Ovary (tissue), 3 donors: ENCODE results near the gene GALNT8.

ENCODE experiments used
- EP300 ChIP-seq: sonication (generic); formaldehyde crosslinking; IDR thresholded peaks from one replicate; pipeline ENCODE4 v1.6.1; 2017; ENCODE audit warnings: antibody characterized with exemption
- POLR2A ChIP-seq: fragments of 450-650 bp; IDR thresholded peaks from one replicate; pipeline ENCODE4 v1.6.1; 2017; ENCODE audit warnings: antibody characterized with exemption, mild to moderate bottlenecking, moderate library complexity
- TF ChIP-seq, protein P1 (sequence below), 3 donors: fragments of 450-650 bp in 2 of 3; fragments of 200-600 bp in 1 of 3; IDR thresholded peaks; one replicate each; pipeline versions ENCODE4 v1.5.1 to v1.8.0; 2016 to 2022; ENCODE audit warnings: antibody characterized with exemption in 3 of 3, mild to moderate bottlenecking in 1 of 3
- donor health status: DM: no; HTN: no; CAD: no.

DNA sequence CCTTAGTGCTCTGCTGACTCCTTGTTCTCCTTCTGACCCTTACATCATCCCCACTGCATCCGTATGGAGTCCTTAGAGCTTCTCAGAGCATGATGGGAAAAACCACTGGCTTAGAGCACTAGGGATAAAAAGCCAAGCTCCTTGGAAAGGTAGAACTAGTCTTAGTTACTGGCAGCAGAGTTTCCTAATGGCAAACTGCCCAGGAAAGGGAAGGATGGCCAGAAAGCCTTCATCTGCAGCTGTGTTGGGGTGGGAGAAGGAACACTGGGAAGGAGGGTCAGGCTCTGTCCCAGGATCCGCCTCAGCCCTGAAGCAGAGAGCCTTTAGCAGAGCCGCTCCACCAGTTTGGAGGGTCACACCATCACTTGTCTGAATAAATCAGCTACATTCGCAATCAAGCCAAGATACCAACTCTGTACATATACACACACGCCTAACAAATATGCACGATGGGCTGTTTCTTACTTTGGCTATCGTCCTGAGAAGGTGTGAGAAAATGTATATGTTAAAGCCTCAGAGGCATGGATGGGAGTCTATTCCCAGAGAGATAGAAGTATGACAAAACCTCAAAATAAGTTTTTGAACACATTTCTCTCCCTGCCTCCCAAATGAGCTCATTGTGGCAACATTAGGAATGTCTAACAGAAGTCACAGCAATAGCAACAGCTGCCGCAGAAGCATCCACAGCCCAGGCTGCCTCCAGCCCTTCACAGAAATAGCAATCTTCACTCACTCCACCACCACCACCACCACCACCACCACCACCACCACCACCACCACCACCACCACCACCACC lies 18.6 kb upstream of the GALNT8 start:
- TF ChIP-seq, protein P1, sequence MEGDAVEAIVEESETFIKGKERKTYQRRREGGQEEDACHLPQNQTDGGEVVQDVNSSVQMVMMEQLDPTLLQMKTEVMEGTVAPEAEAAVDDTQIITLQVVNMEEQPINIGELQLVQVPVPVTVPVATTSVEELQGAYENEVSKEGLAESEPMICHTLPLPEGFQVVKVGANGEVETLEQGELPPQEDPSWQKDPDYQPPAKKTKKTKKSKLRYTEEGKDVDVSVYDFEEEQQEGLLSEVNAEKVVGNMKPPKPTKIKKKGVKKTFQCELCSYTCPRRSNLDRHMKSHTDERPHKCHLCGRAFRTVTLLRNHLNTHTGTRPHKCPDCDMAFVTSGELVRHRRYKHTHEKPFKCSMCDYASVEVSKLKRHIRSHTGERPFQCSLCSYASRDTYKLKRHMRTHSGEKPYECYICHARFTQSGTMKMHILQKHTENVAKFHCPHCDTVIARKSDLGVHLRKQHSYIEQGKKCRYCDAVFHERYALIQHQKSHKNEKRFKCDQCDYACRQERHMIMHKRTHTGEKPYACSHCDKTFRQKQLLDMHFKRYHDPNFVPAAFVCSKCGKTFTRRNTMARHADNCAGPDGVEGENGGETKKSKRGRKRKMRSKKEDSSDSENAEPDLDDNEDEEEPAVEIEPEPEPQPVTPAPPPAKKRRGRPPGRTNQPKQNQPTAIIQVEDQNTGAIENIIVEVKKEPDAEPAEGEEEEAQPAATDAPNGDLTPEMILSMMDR (IDR thresholded peaks at IDR 0.05) = no peak
- TF ChIP-seq POLR2A = no peak
- TF ChIP-seq EP300 = no peak
